Loucy (cell line): Measurements from ENCODE around the gene WDR4.
"Not testable (repeated sequence)": the region's sequence is repeated elsewhere in the genome, so short reads cannot be mapped to it uniquely, and the experiment has no call there.

Experiments used
- H2AFZ ChIP-seq: fragments of 200-600 bp; sonication (generic); 2 replicates; pipeline ENCODE4 v1.6.0; 2016; ENCODE audit warnings: antibody characterized with exemption, mild to moderate bottlenecking, low read length, moderate library complexity
- H3F3A ChIP-seq: fragments of 200-600 bp; 2 replicates; pipeline ENCODE4 v1.6.0; 2016; ENCODE audit warnings: antibody characterized with exemption, low read depth, mild to moderate bottlenecking
- H3K27me3 ChIP-seq: fragments of 200-600 bp; sonication (generic); 2 replicates; pipeline ENCODE4 v1.6.1; 2014; ENCODE audit warnings: low read length, mild to moderate bottlenecking; ENCODE audit not compliant: insufficient read depth, poor library complexity, severe bottlenecking
- H3K36me3 ChIP-seq: fragments of 200-600 bp; sonication (generic); 2 replicates; pipeline ENCODE4 v1.6.1; 2016; ENCODE audit warnings: low read length; ENCODE audit not compliant: insufficient read depth
- H3K4me1 ChIP-seq: fragments of 200-600 bp; sonication (generic); 2 replicates; pipeline ENCODE4 v1.5.1; 2014; ENCODE audit warnings: low read length, mild to moderate bottlenecking; ENCODE audit not compliant: insufficient read depth, poor library complexity, severe bottlenecking
- H3K4me2 ChIP-seq: fragments of 200-600 bp; sonication (generic); 2 replicates; pipeline ENCODE4 v1.6.0; 2014; ENCODE audit warnings: antibody characterized with exemption, low read length, low read depth, mild to moderate bottlenecking; ENCODE audit not compliant: poor library complexity, severe bottlenecking
- H3K4me3 ChIP-seq: fragments of 200-600 bp; sonication (generic); 2 replicates; pipeline ENCODE4 v1.5.1; 2014; ENCODE audit warnings: low read length, mild to moderate bottlenecking, mixed read lengths; ENCODE audit not compliant: poor library complexity, severe bottlenecking
- H3K79me2 ChIP-seq: fragments of 200-600 bp; sonication (generic); 2 replicates; pipeline ENCODE4 v1.6.1; 2014; ENCODE audit warnings: low read length; ENCODE audit not compliant: insufficient read depth
- H3K9ac ChIP-seq: fragments of 200-600 bp; sonication (generic); 2 replicates; pipeline ENCODE4 v1.6.0; 2014; ENCODE audit warnings: mild to moderate bottlenecking, low read depth, low read length, moderate library complexity; ENCODE audit not compliant: poor library complexity, severe bottlenecking
- H3K9me2 ChIP-seq: fragments of 200-600 bp; sonication (generic); replicated peaks from 2 replicates; pipeline ENCODE4 v1.6.1; 2016; ENCODE audit warnings: low read depth, low read length, mixed read lengths
- H3K9me3 ChIP-seq: fragments of 200-600 bp; sonication (generic); 2 replicates; pipeline ENCODE4 v1.6.1; 2014; ENCODE audit warnings: mild to moderate bottlenecking, antibody characterized with exemption, low read length, low read depth; ENCODE audit not compliant: insufficient read depth
- H4K20me1 ChIP-seq: fragments of 200-600 bp; sonication (generic); 2 replicates; pipeline ENCODE4 v1.6.0; 2014; ENCODE audit warnings: antibody characterized with exemption, low read length, mild to moderate bottlenecking; ENCODE audit not compliant: insufficient read depth, poor library complexity, severe bottlenecking
- CTCF ChIP-seq: fragments of 200-600 bp; sonication (generic); conservative IDR thresholded peaks from 2 replicates; pipeline ENCODE4 v1.5.1; 2014; ENCODE audit warnings: mild to moderate bottlenecking, antibody characterized with exemption, low read length
- EZH2phosphoT487 ChIP-seq: fragments of 200-600 bp; IDR thresholded peaks from 2 replicates; pipeline ENCODE4 v1.6.1; 2018; ENCODE audit warnings: antibody characterized with exemption, mild to moderate bottlenecking, moderate library complexity, borderline replicate concordance

Gene WDR4

GRCh38 chr21:42921927-42922326 lies 42.6 kb upstream of the WDR4 start:
- Histone ChIP-seq H3K9ac (no peak overlapping the region), H2AFZ (no peak overlapping the region)

DNA sequence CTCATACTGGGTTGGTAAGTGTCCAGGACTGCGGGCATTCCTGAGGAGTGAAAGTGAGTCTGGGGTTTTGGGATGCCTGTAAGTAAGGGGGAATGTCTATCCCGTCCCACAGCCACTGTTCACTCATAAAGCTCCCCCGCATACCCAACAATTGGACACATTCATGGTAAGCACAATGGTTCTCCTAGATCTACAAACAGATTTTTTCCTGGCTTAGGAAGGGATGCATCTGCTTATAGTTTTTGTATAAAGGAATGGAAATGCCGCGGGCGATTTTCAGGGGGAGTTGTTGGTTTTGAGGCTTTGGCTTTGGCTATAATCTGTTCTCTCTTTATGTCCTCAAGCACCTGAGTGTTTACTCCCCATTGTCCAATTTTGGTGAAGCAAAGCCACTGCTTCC lies 39.0 kb upstream of the WDR4 start:
- TF ChIP-seq CTCF (no peak), EZH2phosphoT487 (no peak)
- peaks cover under 1% of the 10 kb centered on the region for H3K4me1 ChIP-seq
- H3K79me2 ChIP-seq = no peaks in the 10 kb centered on the region
- H3K9me2 ChIP-seq = no peaks in the 10 kb centered on the region
- no peak overlapping the region for H3K4me2 ChIP-seq
- H3F3A ChIP-seq = no peaks in the 10 kb centered on the region
- no peak overlapping the region for H3K4me3 ChIP-seq
- no peaks in the 10 kb centered on the region for H4K20me1 ChIP-seq
- no peaks in the 10 kb centered on the region for H3K27me3 ChIP-seq
- no peak overlapping the region for H3K9ac ChIP-seq
- no peaks in the 10 kb centered on the region for H3K9me3 ChIP-seq
- H2AFZ ChIP-seq = no peak overlapping the region
- H3K36me3 ChIP-seq = no peaks in the 10 kb centered on the region

More at GRCh38 chr21:42921927-42922326, 42.6 kb upstream of the WDR4 start:
- H3K27me3 ChIP-seq = no peaks in the 10 kb centered on the region
- H3K79me2 ChIP-seq = no peaks in the 10 kb centered on the region; the same call in 1 of the 2 replicates
- TF ChIP-seq EZH2phosphoT487 = no peak
- no peaks in the 10 kb centered on the region for H3K36me3 ChIP-seq
- no peak overlapping the region for H3K4me2 ChIP-seq
- H3K9me2 ChIP-seq = no peaks in the 10 kb centered on the region
- H3K9me3 ChIP-seq = no peaks in the 10 kb centered on the region
- no peak overlapping the region for H3K4me3 ChIP-seq
- H4K20me1 ChIP-seq = no peaks in the 10 kb centered on the region
- H3K4me1 ChIP-seq = peaks cover 23% of the 10 kb centered on the region
- H3F3A ChIP-seq = no peaks in the 10 kb centered on the region

DNA sequence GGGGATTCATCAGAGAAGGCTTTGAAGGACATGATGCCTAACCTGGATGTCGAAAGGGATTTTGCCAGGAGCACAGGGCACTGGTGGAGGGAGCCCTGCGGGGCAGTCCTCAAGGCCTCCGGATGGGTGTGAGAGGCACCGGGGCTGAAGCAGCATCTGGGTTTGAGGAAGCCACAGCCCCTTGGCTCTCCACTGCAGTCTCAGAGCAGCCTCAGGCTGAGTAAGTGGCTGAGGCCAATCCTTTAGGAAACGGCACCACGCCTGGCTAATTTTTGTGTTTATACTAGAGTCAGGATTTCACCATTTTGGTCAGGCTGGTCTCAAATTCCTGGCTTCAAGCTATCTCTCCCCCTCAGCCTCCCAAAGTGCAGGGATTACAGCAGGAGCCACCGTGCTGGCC lies 34.1 kb upstream of the WDR4 start:
- H3K9ac ChIP-seq = no peak overlapping the region
- no peaks in the 10 kb centered on the region for H3K4me1 ChIP-seq
- no peaks in the 10 kb centered on the region for H3F3A ChIP-seq
- H3K79me2 ChIP-seq = no peaks in the 10 kb centered on the region
- no peaks in the 10 kb centered on the region for H3K9me3 ChIP-seq
- H3K4me2 ChIP-seq = no peak overlapping the region
- TF ChIP-seq CTCF (no peak), EZH2phosphoT487 (no peak)
- H3K4me3 ChIP-seq = no peak overlapping the region
- H3K9me2 ChIP-seq = no peaks in the 10 kb centered on the region
- no peak overlapping the region for H2AFZ ChIP-seq
- no peaks in the 10 kb centered on the region for H4K20me1 ChIP-seq
- peaks cover 8% of the 10 kb centered on the region; the same call in 1 of the 2 replicates for H3K36me3 ChIP-seq
- H3K27me3 ChIP-seq = no peaks in the 10 kb centered on the region

GRCh38 chr21:42911920-42912319 lies 32.6 kb upstream of the WDR4 start:
- not testable (repeated sequence) for H3F3A ChIP-seq, H3K9me2 ChIP-seq, H3K9ac ChIP-seq, H3K9me3 ChIP-seq, H2AFZ ChIP-seq, H3K4me1 ChIP-seq, H4K20me1 ChIP-seq, H3K27me3 ChIP-seq, H3K36me3 ChIP-seq, H3K4me2 ChIP-seq, H3K79me2 ChIP-seq, H3K4me3 ChIP-seq

DNA sequence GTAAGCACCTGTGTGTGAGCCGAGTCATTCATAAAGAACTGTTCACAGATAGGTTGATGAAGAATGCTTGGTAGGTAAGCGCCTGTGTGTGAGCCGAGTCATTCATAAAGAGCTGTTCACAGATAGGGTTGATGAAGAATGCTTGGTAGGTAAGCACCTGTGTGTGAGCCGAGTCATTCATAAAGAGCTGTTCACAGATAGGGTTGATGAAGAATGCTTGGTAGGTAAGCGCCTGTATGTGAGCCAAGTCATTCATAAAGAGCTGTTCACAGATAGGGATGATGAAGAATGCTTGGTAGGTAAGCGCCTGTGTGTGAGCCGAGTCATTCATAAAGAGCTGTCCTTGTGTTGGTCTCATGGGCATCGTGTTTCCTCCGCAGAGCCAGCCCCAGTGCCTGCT lies 29.1 kb upstream of the WDR4 start:
- H3F3A ChIP-seq, H3K9ac ChIP-seq, H3K9me2 ChIP-seq, H3K9me3 ChIP-seq, H3K4me2 ChIP-seq, H3K4me3 ChIP-seq, H3K79me2 ChIP-seq, H4K20me1 ChIP-seq, H3K4me1 ChIP-seq, H2AFZ ChIP-seq, H3K27me3 ChIP-seq: not testable (repeated sequence)
- peaks cover 34% of the 10 kb centered on the region for H3K36me3 ChIP-seq
